Central memory CD4-positive, alpha-beta T cell (primary cell): ENCODE data around the gene LILRA5.
"Not testable (repeated sequence)": the region's sequence is repeated elsewhere in the genome, so short reads cannot be mapped to it uniquely, and the experiment has no call there.

Experiments used
- DNase-seq: peaks from one replicate; pipeline ENCODE4 v3.0.0; 2022
- total RNA-seq, 3 experiments: gene quantifications; one replicate each; lab custom pipeline; 2026; lab: John Stamatoyannopoulos, UW

The LILRA5 gene
- total RNA-seq = 0 reads per million in 3 experiments

- no peak for DNase-seq
Observed at GRCh38 chr19:54312436-54313377, at the start of gene LILRA5. Gene LILRA5, minus strand, starts transcription at chr19:54313166. Its CDS starts 147 bp downstream, at chr19:54313019.

GRCh38 chr19:54361680-54362422, 48.9 kb upstream of the LILRA5 start:
- not testable (repeated sequence) for DNase-seq

GRCh38 chr19:54359149-54359820, 46.3 kb upstream of the LILRA5 start:
- DNase-seq = peak; percentile 65

GRCh38 chr19:54357381-54357780, 44.4 kb upstream of the LILRA5 start:
- no peak for DNase-seq

- no peak for DNase-seq
Observed at GRCh38 chr19:54356444-54357056, 43.6 kb upstream of the LILRA5 start.

- DNase-seq = no peak
Observed at GRCh38 chr19:54355675-54356074, 42.7 kb upstream of the LILRA5 start.

GRCh38 chr19:54354761-54355160, 41.8 kb upstream of the LILRA5 start:
- no peak for DNase-seq

GRCh38 chr19:54352546-54352945, 39.6 kb upstream of the LILRA5 start:
- DNase-seq = no peak

GRCh38 chr19:54352041-54352440, 39.1 kb upstream of the LILRA5 start:
- DNase-seq = no peak

GRCh38 chr19:54351474-54351873, 38.5 kb upstream of the LILRA5 start:
- DNase-seq = no peak

GRCh38 chr19:54345938-54346386, 33.0 kb upstream of the LILRA5 start:
- DNase-seq = no peak

- DNase-seq = no peak
Observed at GRCh38 chr19:54343868-54344267, 30.9 kb upstream of the LILRA5 start.

- no peak for DNase-seq
Observed at GRCh38 chr19:54341295-54341694, 28.3 kb upstream of the LILRA5 start.

- no peak for DNase-seq
Observed at GRCh38 chr19:54339646-54340358, 26.8 kb upstream of the LILRA5 start.

GRCh38 chr19:54338521-54338920, 25.6 kb upstream of the LILRA5 start:
- DNase-seq = no peak

- DNase-seq = no peak
Observed at GRCh38 chr19:54337858-54338230, 24.9 kb upstream of the LILRA5 start.

- DNase-seq = no peak
Observed at GRCh38 chr19:54336893-54337857, 24.2 kb upstream of the LILRA5 start.

GRCh38 chr19:54335979-54336892, 23.3 kb upstream of the LILRA5 start:
- no peak for DNase-seq

- no peak for DNase-seq
Observed at GRCh38 chr19:54335164-54335563, 22.2 kb upstream of the LILRA5 start.
